H9 (cell line): ENCODE measurements around the gene GALE. TPM values are rescaled to one million over a fixed set of nuclear protein-coding genes. Genes with fewer than 3 reads are reported as not detected.
A peak's percentile ranks its signal among the peaks of the same experiment; 100 is the strongest.

Experiments
- DNase-seq: peaks from one replicate; pipeline ENCODE4 v3.0.0-alpha.2; 2017
- H2AFZ ChIP-seq: one replicate; pipeline ENCODE4 v1.6.1; 2013; ENCODE audit warnings: mild to moderate bottlenecking, low read length, control low read depth, moderate library complexity
- H2AK5ac ChIP-seq: 2 replicates; pipeline ENCODE4 v1.6.1; 2013; ENCODE audit warnings: low read length, control low read depth, mixed read lengths; ENCODE audit not compliant: insufficient read length
- H2BK120ac ChIP-seq: one replicate; pipeline ENCODE4 v1.6.1; 2013; ENCODE audit warnings: low read depth, mild to moderate bottlenecking, low read length, control low read depth, inconsistent platforms; ENCODE audit not compliant: poor library complexity, severe bottlenecking
- H2BK12ac ChIP-seq: 2 replicates; pipeline ENCODE4 v1.6.1; 2013; ENCODE audit warnings: low read length, control low read depth, mixed read lengths, low read depth; ENCODE audit not compliant: insufficient read length
- H2BK15ac ChIP-seq: 2 replicates; pipeline ENCODE4 v1.6.1; 2013; ENCODE audit warnings: low read depth, low read length, control low read depth
- H2BK20ac ChIP-seq: one replicate; pipeline ENCODE4 v1.6.1; 2013; ENCODE audit warnings: low read depth, mild to moderate bottlenecking, low read length, control low read depth, inconsistent platforms; ENCODE audit not compliant: poor library complexity, severe bottlenecking
- H2BK5ac ChIP-seq: 2 replicates; pipeline ENCODE4 v1.6.1; 2013; ENCODE audit warnings: low read length, control low read depth, mixed read lengths; ENCODE audit not compliant: insufficient read length
- H3K14ac ChIP-seq: 2 replicates; pipeline ENCODE4 v1.6.1; 2013; ENCODE audit warnings: low read length, control low read depth; ENCODE audit not compliant: insufficient read depth
- H3K18ac ChIP-seq: 2 replicates; pipeline ENCODE4 v1.6.1; 2013; ENCODE audit warnings: low read depth, mild to moderate bottlenecking, mixed read lengths, low read length, control low read depth; ENCODE audit not compliant: insufficient read length
- H3K23ac ChIP-seq: 2 replicates; pipeline ENCODE4 v1.6.1; 2013; ENCODE audit warnings: low read length, control low read depth, mixed read lengths, low read depth; ENCODE audit not compliant: insufficient read length
- H3K23me2 ChIP-seq: 2 replicates; pipeline ENCODE4 v1.6.1; 2013; ENCODE audit warnings: low read depth, mild to moderate bottlenecking, mixed read lengths, low read length, control low read depth; ENCODE audit not compliant: insufficient read length, poor library complexity, severe bottlenecking
- H3K27ac ChIP-seq: 2 replicates; pipeline ENCODE4 v1.5.1; 2013; ENCODE audit warnings: low read length, control low read depth, mixed read lengths, low read depth; ENCODE audit not compliant: insufficient read length
- H3K27me3 ChIP-seq: 2 replicates; pipeline ENCODE4 v1.6.1; 2013; ENCODE audit warnings: low read length, control low read depth, inconsistent platforms; ENCODE audit not compliant: insufficient read depth
- H3K4ac ChIP-seq: 2 replicates; pipeline ENCODE4 v1.6.1; 2013; ENCODE audit warnings: low read depth, mild to moderate bottlenecking, control low read depth, inconsistent platforms, low read length, moderate library complexity
- H3K4me1 ChIP-seq: 2 replicates; pipeline ENCODE4 v1.6.1; 2013; ENCODE audit warnings: low read length, control low read depth, inconsistent platforms; ENCODE audit not compliant: insufficient read depth
- H3K4me2 ChIP-seq: 2 replicates; pipeline ENCODE4 v1.6.1; 2013; ENCODE audit warnings: low read length, control low read depth, mixed read lengths; ENCODE audit not compliant: insufficient read length, insufficient read depth
- H3K56ac ChIP-seq: 2 replicates; pipeline ENCODE4 v1.6.1; 2013; ENCODE audit warnings: low read depth, mild to moderate bottlenecking, mixed read lengths, low read length, control low read depth; ENCODE audit not compliant: insufficient read length
- H3K79me1 ChIP-seq: 2 replicates; pipeline ENCODE4 v1.6.1; 2013; ENCODE audit warnings: low read depth, mild to moderate bottlenecking, moderate library complexity, low read length, control low read depth, inconsistent platforms; ENCODE audit not compliant: insufficient read depth, poor library complexity, severe bottlenecking
- H3K79me2 ChIP-seq: 2 replicates; pipeline ENCODE4 v1.6.1; 2013; ENCODE audit warnings: low read length, control low read depth, inconsistent platforms; ENCODE audit not compliant: insufficient read depth
- H3K9ac ChIP-seq: 2 replicates; pipeline ENCODE4 v1.6.1; 2013; ENCODE audit warnings: low read length, control low read depth, mixed read lengths; ENCODE audit not compliant: insufficient read length; ENCODE audit errors: extremely low read depth
- H3K9me3 ChIP-seq: one replicate; pipeline ENCODE4 v1.6.1; 2013; ENCODE audit warnings: low read depth, low read length, inconsistent platforms; ENCODE audit not compliant: control insufficient read depth
- H3T11ph ChIP-seq: one replicate; pipeline ENCODE4 v1.6.1; 2013; ENCODE audit warnings: mild to moderate bottlenecking, low read length, control low read depth, inconsistent platforms
- H4K20me1 ChIP-seq: one replicate; pipeline ENCODE4 v1.6.1; 2013; ENCODE audit not compliant: control insufficient read depth, insufficient read length, insufficient read depth
- H4K5ac ChIP-seq: 2 replicates; pipeline ENCODE4 v1.6.1; 2013; ENCODE audit warnings: low read depth, mild to moderate bottlenecking, mixed read lengths, low read length, control low read depth; ENCODE audit not compliant: insufficient read length
- H4K8ac ChIP-seq: replicated peaks from 2 replicates; pipeline ENCODE4 v1.6.1; 2013; ENCODE audit warnings: low read length, control low read depth, mixed read lengths, low read depth; ENCODE audit not compliant: insufficient read length
- H4K91ac ChIP-seq: 2 replicates; pipeline ENCODE4 v1.6.1; 2013; ENCODE audit warnings: low read depth, mild to moderate bottlenecking, moderate library complexity, mixed read lengths, low read length, control low read depth; ENCODE audit not compliant: insufficient read length
- H3K27ac Mint-ChIP-seq, 3 experiments: 2 replicates in 2 of 3; 3 replicates in 1 of 3; pipeline ENCODE4 v1.8.0; 2020 to 2021; ENCODE audit warnings: mixed read lengths in 3 of 3, mild to moderate bottlenecking in 1 of 3, moderate library complexity in 1 of 3
- H3K27me3 Mint-ChIP-seq: 2 replicates; pipeline ENCODE4 v1.8.0; 2021; ENCODE audit warnings: low read depth, mild to moderate bottlenecking, moderate library complexity, mixed read lengths
- H3K36me3 Mint-ChIP-seq, 3 experiments: 2 replicates in 2 of 3; 3 replicates in 1 of 3; pipeline ENCODE4 v1.8.0; 2020 to 2021; ENCODE audit warnings: low read depth in 3 of 3, mixed read lengths in 3 of 3; ENCODE audit not compliant: insufficient read depth in 1 of 3
- H3K4me1 Mint-ChIP-seq, 2 experiments: 2 replicates each; pipeline ENCODE4 v1.8.0; 2020; ENCODE audit warnings: mixed read lengths in 2 of 2
- H3K4me3 Mint-ChIP-seq, 2 experiments: 2 replicates in 1 of 2; 3 replicates in 1 of 2; pipeline ENCODE4 v1.8.0; 2020 to 2021; ENCODE audit warnings: mild to moderate bottlenecking in 2 of 2, mixed read lengths in 2 of 2, moderate library complexity in 1 of 2
- H3K9me3 Mint-ChIP-seq, 2 experiments: 2 replicates in 1 of 2; 3 replicates in 1 of 2; pipeline ENCODE4 v1.8.0; 2020; ENCODE audit warnings: mild to moderate bottlenecking in 2 of 2, mixed read lengths in 2 of 2, moderate library complexity in 1 of 2
- CTCF ChIP-seq: fragments of 200-600 bp; sonication (generic); conservative IDR thresholded peaks from 3 replicates; pipeline ENCODE4 v1.8.0; 2021; ENCODE audit warnings: antibody characterized with exemption, mild to moderate bottlenecking
- WGBS: extraction: QIAGEN DNeasy Blood & Tissue Kit; methylation state at CpG from one replicate; pipeline ENCODE4 v1.1.7; 2013; ENCODE audit warnings: missing lambda C conversion rate, low lambda C conversion rate, mixed read lengths; ENCODE audit not compliant: insufficient read length; ENCODE audit errors: extremely low coverage; 5-methylcytosine and 5-hydroxymethylcytosine counted together
- total RNA-seq: library from RNA; stranded (reverse); gene quantifications from 2 replicates; pipeline ENCODE4 v1.2.1, GENCODE V29; 2021

GALE gene
- total RNA-seq, 1 experiment from 2014 or later, result 36.0 TPM

GRCh38 chr1:23801876-23802275, 1.3 kb upstream of the GALE start:
- TF ChIP-seq CTCF, result no peak
- no peaks in the 10 kb centered on the region for H3K79me2 ChIP-seq
- no peak overlapping the region for H3K27ac ChIP-seq
- Mint-ChIP-seq H3K36me3 (peaks cover 2 to 21% (median 16%) of the 10 kb centered on the region in 3 experiments; a peak in 5 of 7 replicates), H3K27me3 (peaks cover 8% of the 10 kb centered on the region), H3K4me1 (peaks cover 9 to 11% of the 10 kb centered on the region in 2 experiments), H3K9me3 (no peaks in the 10 kb centered on the region), H3K27ac (no peak overlapping the region), H3K4me3 (peak overlapping the region; percentile 15 to 61; a peak in 2 of 5 replicates)
- no peak overlapping the region for H2BK12ac ChIP-seq
- H3K9me3 ChIP-seq, result no peaks in the 10 kb centered on the region
- no peak for DNase-seq
- no peaks in the 10 kb centered on the region for H4K20me1 ChIP-seq
- no peak overlapping the region for H4K5ac ChIP-seq
- no peak overlapping the region for H3K18ac ChIP-seq
- no peaks in the 10 kb centered on the region; the same call in 1 of the 2 replicates for H3K4me1 ChIP-seq
- no peak overlapping the region for H3T11ph ChIP-seq
- H3K4ac ChIP-seq, result no peak overlapping the region
- peak overlapping the region; percentile 85 for H3K4me2 ChIP-seq
- no peak overlapping the region for H2BK120ac ChIP-seq
- no CpG with 5 or more reads among the region's 10 CpGs for WGBS
- H4K8ac ChIP-seq, result no peak overlapping the region
- no peak overlapping the region for H2AK5ac ChIP-seq
- H3K14ac ChIP-seq, result no peak overlapping the region
- H3K23ac ChIP-seq, result no peak overlapping the region
- no peak overlapping the region for H2BK20ac ChIP-seq
- no peak overlapping the region for H2AFZ ChIP-seq
- H3K79me1 ChIP-seq, result no peaks in the 10 kb centered on the region
- no peak overlapping the region for H2BK15ac ChIP-seq
- no peak overlapping the region for H3K9ac ChIP-seq
- no peaks in the 10 kb centered on the region for H3K27me3 ChIP-seq
- H2BK5ac ChIP-seq, result no peak overlapping the region
- no peak overlapping the region for H3K56ac ChIP-seq
- H4K91ac ChIP-seq, result no peak overlapping the region
- peaks cover 11% of the 10 kb centered on the region for H3K23me2 ChIP-seq
